Effector CD4-positive, alpha-beta T cell (primary cell): ENCODE measurements around the gene SIKE1.
"Not testable (repeated sequence)": the region's sequence is repeated elsewhere in the genome, so short reads cannot be mapped to it uniquely, and the experiment has no call there.

Source experiments
- DNase-seq: peaks from one replicate; pipeline ENCODE4 v3.0.0-alpha.2; 2020

SIKE1 gene

DNA sequence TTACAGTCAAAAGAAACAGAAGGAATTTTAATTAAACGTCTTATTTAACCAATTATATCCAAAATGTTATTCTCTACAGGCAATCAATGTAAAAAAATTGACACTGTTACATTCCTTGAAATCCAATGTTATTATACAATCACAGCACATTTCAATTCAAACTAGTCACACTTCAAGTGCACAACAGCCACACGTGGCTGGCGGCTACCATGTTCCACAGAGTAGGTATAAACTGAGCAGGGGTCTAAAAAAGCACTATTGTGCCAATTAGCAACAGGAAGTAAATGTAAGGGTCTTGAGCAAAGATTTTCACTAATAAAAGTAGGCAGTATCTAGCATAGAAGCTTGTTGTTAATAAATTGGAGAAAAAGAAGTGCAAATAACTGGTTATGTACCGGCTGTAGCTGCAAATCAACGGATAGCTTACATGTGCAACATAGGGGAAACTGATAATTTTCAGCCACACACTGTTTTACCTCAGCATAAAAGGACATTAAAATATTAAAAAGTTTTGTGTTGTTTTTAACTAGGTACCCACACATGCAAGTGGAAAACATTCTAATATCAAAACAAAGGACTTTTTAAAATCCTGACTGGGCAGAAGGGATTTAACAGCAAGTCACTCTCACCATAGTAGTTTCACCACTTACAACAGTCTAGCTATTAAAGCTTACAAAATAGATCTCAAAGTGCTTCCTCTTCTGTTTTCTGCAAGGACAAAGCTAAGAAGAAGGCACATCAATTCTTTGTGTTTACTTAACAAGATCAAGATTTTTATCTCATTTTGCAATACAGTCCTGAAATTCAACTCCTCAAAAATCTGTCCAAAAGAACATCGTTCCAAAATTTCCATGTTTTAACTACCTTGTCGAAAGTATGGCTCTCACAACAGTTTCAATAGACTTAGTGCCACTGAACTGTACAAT is 25.2 kb downstream of the SIKE1 start:
- no peak for DNase-seq

DNA sequence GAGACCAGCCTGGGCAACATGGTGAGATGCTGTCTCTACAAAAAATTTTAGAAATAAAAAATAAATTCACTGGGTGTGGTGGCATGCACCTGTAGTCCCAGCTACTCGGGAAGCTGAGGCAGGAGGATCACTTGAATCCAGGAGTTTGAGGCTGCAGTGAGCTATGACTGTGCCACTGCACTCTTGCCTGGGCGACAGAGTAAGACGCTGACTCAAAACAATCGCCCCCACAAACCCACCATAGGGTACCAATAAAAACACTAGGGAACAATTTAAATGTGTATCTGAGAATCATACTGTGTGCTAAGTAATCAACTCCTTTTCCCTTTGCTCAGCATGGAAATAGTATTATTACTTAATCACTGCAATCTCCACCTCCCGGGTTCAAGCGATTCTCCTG is 26.8 kb downstream of the SIKE1 start:
- not testable (repeated sequence) for DNase-seq

DNA sequence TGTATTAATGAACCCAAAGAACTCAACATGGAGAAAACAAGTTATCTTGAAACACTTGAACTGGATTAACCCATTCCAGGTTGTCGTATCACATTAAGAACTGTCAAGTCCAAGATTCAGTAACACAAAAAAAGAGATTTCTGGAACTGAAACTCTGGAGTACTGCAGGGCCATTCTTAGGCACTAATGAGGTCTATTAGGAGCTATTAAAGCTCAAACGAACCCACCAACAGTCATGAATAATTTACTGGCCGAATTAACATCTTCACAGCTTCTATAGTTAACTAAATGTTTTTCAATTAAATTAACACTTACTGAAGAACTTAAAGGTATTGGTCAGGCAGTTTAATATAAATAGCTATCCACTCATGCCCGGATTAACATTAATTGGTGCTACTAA is 27.3 kb downstream of the SIKE1 start:
- no peak for DNase-seq

DNA sequence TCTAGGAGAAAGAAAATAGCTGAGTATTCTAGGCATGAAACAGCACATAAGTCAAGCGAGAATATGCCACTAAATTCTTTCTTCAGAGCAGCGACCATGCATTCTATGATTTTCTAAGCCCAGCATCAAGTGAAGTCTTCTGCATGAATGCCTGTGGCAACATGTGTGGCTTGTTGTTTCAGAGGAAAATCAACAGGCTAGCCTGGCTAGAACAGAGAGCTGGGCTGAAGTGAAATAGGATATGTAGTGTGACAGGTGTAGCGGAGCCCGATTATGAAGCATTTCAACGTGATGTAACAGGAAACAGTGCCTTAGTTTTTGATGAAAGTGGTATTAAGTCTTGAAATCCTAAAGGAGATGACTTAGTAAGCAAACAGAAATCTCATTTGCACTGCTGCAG is 29.7 kb downstream of the SIKE1 start:
- no peak for DNase-seq

DNA sequence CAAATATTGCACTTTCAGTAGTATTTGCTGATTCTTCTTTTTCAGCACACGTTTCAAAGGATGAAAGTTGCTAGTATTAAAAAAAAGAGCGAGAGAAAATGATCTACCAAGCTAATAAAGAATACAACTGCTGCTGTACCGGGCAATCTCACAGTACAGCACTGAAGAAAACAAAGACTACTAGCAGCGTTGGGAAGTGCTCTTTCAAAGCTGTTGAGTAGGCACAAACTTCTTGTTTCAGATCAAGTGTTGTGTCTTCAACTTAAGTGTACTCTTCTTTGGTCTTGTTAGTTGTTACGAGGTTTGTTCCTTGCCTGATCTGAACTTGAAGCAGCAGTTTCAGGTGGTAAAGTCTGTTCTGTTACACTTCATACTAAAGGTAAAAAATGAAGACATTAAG is 30.6 kb downstream of the SIKE1 start:
- no peak for DNase-seq

DNA sequence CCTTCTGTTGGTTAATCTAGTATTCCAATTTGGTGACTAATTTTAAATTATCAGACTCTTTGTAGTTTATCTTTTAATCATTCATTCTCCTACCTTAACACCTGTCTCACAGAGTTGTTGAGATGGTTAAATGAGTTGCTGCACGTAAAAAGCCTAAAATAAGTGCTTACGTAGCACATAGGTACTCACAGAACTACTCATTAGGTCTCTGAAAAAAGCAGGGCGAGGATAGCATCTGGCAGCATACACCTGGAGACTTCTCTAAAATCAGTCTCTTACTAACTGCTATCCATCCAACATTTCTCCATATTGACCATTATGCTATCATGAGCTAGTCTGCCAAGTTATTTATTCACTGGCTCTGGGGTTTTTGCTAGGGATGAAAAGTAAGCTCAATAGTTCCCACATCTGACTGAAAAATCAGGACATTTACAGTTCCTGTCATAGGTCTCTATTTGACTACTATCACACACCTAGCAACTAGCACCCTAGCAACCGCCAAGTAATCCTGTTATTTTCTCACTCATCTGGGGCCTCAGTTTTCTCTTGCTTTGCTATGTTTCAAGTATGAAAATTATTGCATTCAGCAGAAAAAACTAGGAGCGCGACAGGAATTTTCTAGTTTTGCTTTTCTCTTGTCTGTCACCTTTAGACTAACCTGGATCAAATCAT is 33.9 kb downstream of the SIKE1 start:
- no peak for DNase-seq

DNA sequence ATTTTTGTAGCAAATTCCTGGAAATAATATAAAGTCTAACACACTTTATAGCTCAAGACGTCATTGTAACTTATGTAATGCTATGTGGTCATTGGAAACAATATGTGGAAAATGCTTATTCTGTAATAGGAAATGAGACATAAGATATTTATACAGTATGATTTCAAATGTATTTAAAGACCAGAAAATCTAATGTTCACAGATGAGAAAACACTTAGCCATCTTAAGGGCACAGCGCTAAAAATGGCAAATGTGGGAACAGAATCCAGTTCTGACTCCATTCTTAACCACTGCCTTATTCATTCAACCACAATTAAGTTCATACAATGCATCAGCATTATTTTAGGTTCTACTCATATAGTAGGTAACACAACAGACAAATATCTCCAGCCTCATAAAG is 35.2 kb downstream of the SIKE1 start:
- no peak for DNase-seq

DNA sequence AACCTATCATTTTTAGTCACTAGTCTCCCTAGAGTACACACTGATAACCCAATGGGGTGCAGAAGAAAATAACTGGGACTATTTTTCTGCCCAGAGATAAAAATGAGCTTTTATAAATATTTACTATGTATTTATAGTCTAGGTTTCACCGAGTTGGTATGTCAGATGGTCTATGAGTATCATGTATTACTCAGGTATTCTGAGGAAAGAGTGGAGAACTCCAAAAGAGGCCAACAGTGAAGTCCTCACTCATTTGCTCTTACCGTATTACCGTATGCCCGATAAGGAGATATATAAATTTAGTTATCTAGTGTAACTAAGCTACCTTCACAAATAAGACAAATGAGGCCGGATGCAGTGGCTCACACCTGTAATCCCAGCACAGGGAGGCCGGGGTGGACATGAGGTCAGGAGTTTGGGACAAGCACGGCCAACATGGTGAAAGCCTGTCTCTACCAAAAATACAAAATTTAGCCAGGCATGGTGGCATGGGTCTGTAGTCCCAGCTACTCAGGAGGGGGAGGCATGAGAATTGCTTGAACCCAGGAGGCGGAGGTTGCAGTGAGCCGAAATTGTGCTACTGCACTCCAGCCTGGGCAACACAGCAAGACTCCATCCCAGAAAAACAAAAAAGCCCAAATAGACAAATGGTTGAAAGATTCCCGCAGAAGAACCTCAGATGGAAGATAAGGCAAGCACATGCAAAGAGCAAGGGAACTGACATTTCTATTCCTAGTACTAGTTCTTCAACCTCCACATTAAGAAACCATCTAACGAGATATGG is 38.3 kb downstream of the SIKE1 start:
- DNase-seq, result no peak

DNA sequence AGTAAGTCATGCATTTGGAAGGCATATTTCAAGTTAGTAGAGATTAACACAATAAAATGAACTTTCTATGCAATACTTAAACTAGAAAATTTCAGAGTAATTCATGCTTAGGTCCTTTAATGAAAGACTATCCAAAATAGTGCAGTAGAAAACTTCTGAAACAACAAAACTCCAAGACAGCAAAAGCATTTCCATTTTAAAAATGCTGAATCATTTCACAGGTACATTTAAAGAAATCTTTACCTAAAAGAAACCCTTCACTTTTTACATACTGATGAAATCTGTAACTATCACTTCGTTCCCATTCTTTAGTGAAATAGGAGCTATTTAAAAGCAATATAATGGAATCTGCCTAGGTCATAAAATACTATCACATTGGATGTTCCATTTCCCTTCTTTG is 40.2 kb downstream of the SIKE1 start:
- no peak for DNase-seq

DNA sequence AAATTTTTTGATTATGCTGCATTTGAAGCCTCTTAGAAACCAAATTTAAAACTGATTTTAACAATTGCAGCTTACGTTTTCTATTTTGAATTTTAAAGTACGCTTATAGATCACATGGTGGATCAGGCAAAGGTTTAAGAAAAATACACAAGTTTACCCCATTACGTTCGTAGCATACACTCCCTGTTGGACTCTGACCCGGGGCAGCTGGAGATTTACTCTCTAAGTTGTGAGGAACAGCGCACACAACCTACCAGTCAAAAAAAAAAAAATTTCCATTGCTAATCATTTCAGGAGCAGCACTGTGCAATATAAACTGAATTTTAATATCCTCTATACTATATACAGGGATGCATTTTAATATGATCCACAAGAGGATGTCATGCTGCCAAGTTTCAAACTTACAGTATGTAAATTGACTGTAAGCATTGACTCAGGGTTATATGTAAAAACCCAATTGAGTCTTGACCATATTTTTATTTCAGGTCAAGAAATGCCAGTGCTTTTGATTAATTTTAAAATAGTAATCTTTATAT is 43.1 kb downstream of the SIKE1 start:
- no peak for DNase-seq

DNA sequence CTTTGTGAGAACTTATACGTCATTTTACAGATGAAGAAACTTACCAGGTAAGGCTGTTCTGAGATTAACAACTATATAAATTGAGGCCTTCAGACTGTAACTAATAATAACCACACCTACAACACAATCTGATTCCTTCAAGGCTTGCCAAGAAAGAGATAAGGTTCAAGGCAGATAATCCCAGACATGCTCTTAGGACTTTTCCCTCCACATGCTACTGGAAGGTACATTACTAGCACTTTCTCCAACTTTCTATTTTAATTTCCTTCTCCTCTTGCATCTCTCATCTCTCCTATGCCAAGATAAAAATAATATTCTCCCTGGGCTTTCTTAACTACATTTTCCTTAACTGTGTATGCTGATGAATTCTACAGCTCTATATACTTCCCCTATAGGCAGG is 45.0 kb downstream of the SIKE1 start:
- no peak for DNase-seq

DNA sequence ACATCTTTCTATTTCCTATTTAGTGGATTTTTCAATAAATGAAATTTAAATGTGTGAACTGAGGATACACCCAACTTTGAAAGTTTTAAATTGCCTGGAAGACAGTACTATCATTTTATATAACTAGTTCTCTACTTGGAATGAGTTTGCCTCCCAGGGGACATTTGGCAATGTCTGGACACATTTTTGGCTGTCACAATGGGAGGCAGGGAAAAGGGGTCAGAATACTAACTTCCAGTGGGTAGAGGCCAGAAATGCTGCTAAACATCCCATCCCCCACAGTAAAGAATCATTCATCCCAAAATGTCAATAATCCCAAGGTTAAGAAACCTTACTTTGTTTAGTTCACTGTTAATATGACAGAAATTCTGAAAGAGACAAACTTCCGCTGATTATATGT is 50.7 kb downstream of the SIKE1 start:
- no peak for DNase-seq

DNA sequence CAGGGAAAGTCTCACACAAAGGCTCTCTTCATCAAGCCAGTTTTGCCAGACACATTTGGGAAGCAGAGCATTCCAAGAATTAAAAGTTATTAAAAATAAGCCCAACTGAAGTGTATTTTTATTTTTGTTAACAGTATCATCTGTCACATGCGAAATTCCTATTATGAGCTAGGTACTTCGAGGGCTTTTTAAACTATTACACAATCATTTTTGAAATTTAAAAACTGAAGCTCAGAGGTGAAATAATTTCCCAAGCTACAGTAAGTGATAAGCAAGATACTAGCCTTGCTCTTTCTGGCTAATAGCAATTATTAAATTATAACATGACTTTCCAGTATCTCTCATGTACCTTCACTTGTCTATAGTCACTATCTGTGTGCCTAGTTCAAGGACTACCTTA is 51.9 kb downstream of the SIKE1 start:
- no peak for DNase-seq

DNA sequence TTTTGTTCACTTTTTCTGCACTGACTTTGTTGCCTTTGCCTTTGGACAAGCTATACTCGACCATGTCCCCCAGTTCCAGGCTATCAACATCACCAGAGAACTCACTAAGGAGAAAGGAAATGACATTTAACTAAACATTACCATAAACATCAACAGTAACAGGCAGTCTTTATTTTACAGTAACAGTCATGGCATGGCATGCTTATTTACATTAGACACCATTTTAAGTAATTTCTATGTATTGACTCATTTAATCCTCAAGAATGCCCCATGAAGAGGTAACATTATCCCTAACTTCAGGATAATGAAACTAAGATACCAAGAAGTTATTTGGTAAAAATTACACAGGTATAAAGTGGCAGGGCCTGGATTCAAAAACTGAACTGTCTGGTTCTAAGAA is 55.3 kb downstream of the SIKE1 start:
- DNase-seq, result no peak

DNA sequence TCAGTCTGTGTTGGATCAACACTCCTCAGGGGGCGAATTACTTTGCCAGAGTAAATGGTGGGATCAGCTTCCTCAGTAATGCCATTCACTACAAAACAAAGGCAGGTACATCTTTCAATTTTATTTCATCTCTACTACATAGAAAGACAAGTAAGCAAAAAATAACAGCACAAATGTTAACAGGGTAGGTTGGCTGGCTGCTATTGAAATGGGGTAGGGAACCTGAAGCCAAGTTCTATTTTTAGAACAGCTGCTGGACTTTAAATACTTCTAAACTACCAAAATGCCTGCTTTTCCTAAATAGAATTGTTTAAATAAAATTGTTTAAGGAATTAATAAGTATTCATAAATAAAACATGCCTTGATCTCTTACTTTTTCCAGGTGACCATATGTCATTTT is 56.6 kb downstream of the SIKE1 start:
- no peak for DNase-seq

DNA sequence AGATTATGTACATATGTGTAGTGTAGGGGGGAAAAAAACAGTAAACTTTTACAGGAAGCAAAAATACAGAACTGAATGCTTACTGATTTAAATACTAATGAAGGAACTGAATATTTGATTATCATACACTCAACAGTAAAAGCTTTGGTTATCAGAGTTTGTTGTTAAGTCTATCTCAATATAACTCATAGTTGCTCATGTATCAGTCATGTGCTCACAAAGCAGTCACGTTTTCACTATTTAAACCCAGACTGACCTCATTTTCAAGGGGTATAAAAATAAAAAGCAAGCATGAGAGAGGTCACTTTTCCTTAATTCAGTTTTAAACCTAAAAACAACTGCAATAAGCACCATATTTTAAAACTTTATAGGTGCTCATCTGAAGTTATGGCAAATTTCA is 57.0 kb downstream of the SIKE1 start:
- no peak for DNase-seq

DNA sequence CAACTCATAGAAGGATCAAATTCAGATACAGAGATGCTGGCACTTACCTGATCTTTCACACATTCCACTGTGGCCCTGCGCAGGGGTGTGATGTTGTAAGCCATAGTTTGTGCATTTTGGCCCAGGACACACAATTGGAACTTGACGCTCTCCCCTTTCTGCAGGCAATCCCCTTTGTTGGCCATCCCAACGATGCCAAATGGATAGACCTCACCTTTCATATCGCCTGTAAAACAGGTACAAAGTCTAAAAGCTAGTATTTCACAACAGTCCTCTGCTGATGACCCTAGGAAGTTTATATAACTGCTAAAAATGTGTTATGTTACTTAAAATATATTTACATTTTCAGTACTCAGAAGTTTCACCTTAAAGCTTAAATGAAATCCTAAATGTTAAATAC is 60.0 kb downstream of the SIKE1 start:
- DNase-seq, result no peak
